ENCODE measurements around the gene EDIL3. TPM values are rescaled to one million over a fixed set of nuclear protein-coding genes. Genes with fewer than 3 reads are reported as not detected.

Gene EDIL3
- total RNA-seq, 4 donors from 2014 or later: 15.1 to 60.0 (median 28.4) TPM

GRCh38 chr5:84372066-84372695 is 12.5 kb downstream of the EDIL3 start:
- TF ChIP-seq CTCF (IDR thresholded peaks at IDR 0.05): no peak
- no peak for TF ChIP-seq POLR2A (IDR thresholded peaks at IDR 0.05)
- Histone ChIP-seq H3K4me1 (no peaks in the 10 kb centered on the region), H3K4me3 (no peak overlapping the region), H3K36me3 (no peaks in the 10 kb centered on the region), H3K27ac (no peak overlapping the region), H3K9me3 (no peaks in the 10 kb centered on the region), H3K27me3 (no peaks in the 10 kb centered on the region)
- intact Hi-C loops (cut with DNase I; ENCODE audit: low total_unique reads): no loop called here
- DNase-seq: no peak

- no peaks in the 10 kb centered on the region for H3K4me1 ChIP-seq
- H3K36me3 ChIP-seq: no peaks in the 10 kb centered on the region
- no peak for TF ChIP-seq CTCF (IDR thresholded peaks at IDR 0.05)
- no peak for TF ChIP-seq POLR2A (IDR thresholded peaks at IDR 0.05)
- no peak overlapping the region for H3K4me3 ChIP-seq
- DNase-seq: no peak
- no peak overlapping the region for H3K27ac ChIP-seq
- intact Hi-C loops (cut with DNase I; ENCODE audit: low total_unique reads): no loop called here
- H3K9me3 ChIP-seq: no peaks in the 10 kb centered on the region
- H3K27me3 ChIP-seq: no peaks in the 10 kb centered on the region
These were observed 14.5 kb downstream of the EDIL3 start for GRCh38 chr5:84370176-84370575.

GRCh38 chr5:84364043-84364442 is 20.6 kb downstream of the EDIL3 start:
- DNase-seq: no peak
- Histone ChIP-seq H3K4me3 (no peak overlapping the region), H3K36me3 (no peaks in the 10 kb centered on the region), H3K4me1 (no peaks in the 10 kb centered on the region), H3K27ac (no peak overlapping the region), H3K9me3 (no peaks in the 10 kb centered on the region), H3K27me3 (no peaks in the 10 kb centered on the region)
- TF ChIP-seq CTCF (IDR thresholded peaks at IDR 0.05) (no peak), POLR2A (IDR thresholded peaks at IDR 0.05) (no peak)
- intact Hi-C loops (cut with DNase I; ENCODE audit: low total_unique reads): no loop called here

- H3K36me3 ChIP-seq: no peaks in the 10 kb centered on the region
- no peak overlapping the region for H3K4me3 ChIP-seq
- no peak overlapping the region for H3K27ac ChIP-seq
- no peaks in the 10 kb centered on the region for H3K9me3 ChIP-seq
- no peaks in the 10 kb centered on the region for H3K4me1 ChIP-seq
- intact Hi-C loops (cut with DNase I; ENCODE audit: low total_unique reads): no loop called here
- no peak for DNase-seq
- TF ChIP-seq POLR2A (IDR thresholded peaks at IDR 0.05) (no peak), CTCF (IDR thresholded peaks at IDR 0.05) (no peak)
- no peaks in the 10 kb centered on the region for H3K27me3 ChIP-seq
These were observed 22.5 kb downstream of the EDIL3 start for GRCh38 chr5:84362061-84362720.

DNA sequence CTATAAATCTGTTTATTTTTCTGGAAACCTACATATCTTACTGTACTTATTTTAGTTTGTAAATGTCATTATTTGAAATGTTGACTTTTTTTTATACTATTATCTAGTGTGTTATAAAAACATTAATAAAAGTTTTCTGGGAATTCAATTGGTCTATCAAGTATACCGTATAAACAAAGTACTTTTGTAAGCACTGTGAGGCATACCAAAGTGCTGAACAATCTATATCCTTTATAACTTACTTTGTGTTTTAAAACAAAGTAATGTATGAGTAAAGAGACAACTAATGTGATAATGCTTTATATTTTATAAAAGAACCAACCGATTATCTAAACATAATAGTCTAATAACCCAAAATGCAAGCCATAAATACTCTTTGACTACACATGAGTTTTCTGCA is 23.1 kb downstream of the EDIL3 start:
- Histone ChIP-seq H3K36me3 (no peaks in the 10 kb centered on the region), H3K4me1 (no peaks in the 10 kb centered on the region), H3K27ac (no peak overlapping the region), H3K27me3 (no peaks in the 10 kb centered on the region), H3K4me3 (no peak overlapping the region), H3K9me3 (no peaks in the 10 kb centered on the region)
- no peak for TF ChIP-seq CTCF (IDR thresholded peaks at IDR 0.05)
- no peak for TF ChIP-seq POLR2A (IDR thresholded peaks at IDR 0.05)
- DNase-seq: no peak
- intact Hi-C loops (cut with DNase I; ENCODE audit: low total_unique reads): no loop called here
